ENCODE data around the gene DPH1. TPM values are rescaled to one million over a fixed set of nuclear protein-coding genes. Genes with fewer than 3 reads are reported as not detected.

The DPH1 gene
- total RNA-seq, 1 donor from 2014 or later, result 57.3 TPM

- Mint-ChIP-seq H3K4me1 (ENCODE audit: unreplicated experiment) (peaks cover 65% of the 10 kb centered on the region), H3K27ac (ENCODE audit: unreplicated experiment) (no peak overlapping the region), H3K4me3 (ENCODE audit: unreplicated experiment) (no peak overlapping the region), H3K9me3 (ENCODE audit: unreplicated experiment) (no peaks in the 10 kb centered on the region), H3K36me3 (ENCODE audit: unreplicated experiment) (no peaks in the 10 kb centered on the region), H3K27me3 (ENCODE audit: unreplicated experiment) (peaks cover 34% of the 10 kb centered on the region)
- TF ChIP-seq CTCF (IDR thresholded peaks at IDR 0.05), result no peak
- DNase-seq (ENCODE audit: extremely low spot score, unreplicated experiment), result no peak
Measured at GRCh38 chr17:2015314-2015713, 14.6 kb upstream of the DPH1 start.

- no peak overlapping the region for H3K4me3 Mint-ChIP-seq (ENCODE audit: unreplicated experiment)
- H3K4me1 Mint-ChIP-seq (ENCODE audit: unreplicated experiment), result peaks cover 66% of the 10 kb centered on the region
- peaks cover 40% of the 10 kb centered on the region for H3K27me3 Mint-ChIP-seq (ENCODE audit: unreplicated experiment)
- no peaks in the 10 kb centered on the region for H3K36me3 Mint-ChIP-seq (ENCODE audit: unreplicated experiment)
- no peak for TF ChIP-seq CTCF (IDR thresholded peaks at IDR 0.05)
- no peak for DNase-seq (ENCODE audit: extremely low spot score, unreplicated experiment)
- no peaks in the 10 kb centered on the region for H3K9me3 Mint-ChIP-seq (ENCODE audit: unreplicated experiment)
- H3K27ac Mint-ChIP-seq (ENCODE audit: unreplicated experiment), result no peak overlapping the region
Measured at GRCh38 chr17:2016494-2016893, 13.5 kb upstream of the DPH1 start.

- peaks cover 40% of the 10 kb centered on the region for H3K27me3 Mint-ChIP-seq (ENCODE audit: unreplicated experiment)
- H3K4me3 Mint-ChIP-seq (ENCODE audit: unreplicated experiment), result no peak overlapping the region
- no peaks in the 10 kb centered on the region for H3K36me3 Mint-ChIP-seq (ENCODE audit: unreplicated experiment)
- TF ChIP-seq CTCF (IDR thresholded peaks at IDR 0.05), result no peak
- H3K27ac Mint-ChIP-seq (ENCODE audit: unreplicated experiment), result no peak overlapping the region
- H3K9me3 Mint-ChIP-seq (ENCODE audit: unreplicated experiment), result no peaks in the 10 kb centered on the region
- no peak for DNase-seq (ENCODE audit: extremely low spot score, unreplicated experiment)
- peaks cover 57% of the 10 kb centered on the region for H3K4me1 Mint-ChIP-seq (ENCODE audit: unreplicated experiment)
Measured at GRCh38 chr17:2017274-2017941, 12.5 kb upstream of the DPH1 start.

GRCh38 chr17:2018716-2019510, 11.0 kb upstream of the DPH1 start:
- Mint-ChIP-seq H3K27me3 (ENCODE audit: unreplicated experiment) (peaks cover 45% of the 10 kb centered on the region), H3K36me3 (ENCODE audit: unreplicated experiment) (no peaks in the 10 kb centered on the region), H3K27ac (ENCODE audit: unreplicated experiment) (no peak overlapping the region), H3K4me3 (ENCODE audit: unreplicated experiment) (no peak overlapping the region), H3K9me3 (ENCODE audit: unreplicated experiment) (no peaks in the 10 kb centered on the region), H3K4me1 (ENCODE audit: unreplicated experiment) (peaks cover 47% of the 10 kb centered on the region)
- no peak for DNase-seq (ENCODE audit: extremely low spot score, unreplicated experiment)
- no peak for TF ChIP-seq CTCF (IDR thresholded peaks at IDR 0.05)

GRCh38 chr17:2019723-2020122, 10.2 kb upstream of the DPH1 start:
- Mint-ChIP-seq H3K27ac (ENCODE audit: unreplicated experiment) (no peak overlapping the region), H3K4me3 (ENCODE audit: unreplicated experiment) (no peak overlapping the region), H3K9me3 (ENCODE audit: unreplicated experiment) (no peaks in the 10 kb centered on the region), H3K36me3 (ENCODE audit: unreplicated experiment) (no peaks in the 10 kb centered on the region), H3K4me1 (ENCODE audit: unreplicated experiment) (peaks cover 42% of the 10 kb centered on the region), H3K27me3 (ENCODE audit: unreplicated experiment) (peaks cover 45% of the 10 kb centered on the region)
- DNase-seq (ENCODE audit: extremely low spot score, unreplicated experiment), result no peak
- TF ChIP-seq CTCF (IDR thresholded peaks at IDR 0.05), result no peak
